ENCODE results near the gene GPR132. TPM values are rescaled to one million over a fixed set of nuclear protein-coding genes. Genes with fewer than 3 reads are reported as not detected.

The GPR132 gene
- total and polyA plus RNA-seq, 2 of the 8 experiments (the other 6 are each of a cell fraction or from before 2014, with no cell fraction given) = 0.11 TPM; not detected in 1

DNA sequence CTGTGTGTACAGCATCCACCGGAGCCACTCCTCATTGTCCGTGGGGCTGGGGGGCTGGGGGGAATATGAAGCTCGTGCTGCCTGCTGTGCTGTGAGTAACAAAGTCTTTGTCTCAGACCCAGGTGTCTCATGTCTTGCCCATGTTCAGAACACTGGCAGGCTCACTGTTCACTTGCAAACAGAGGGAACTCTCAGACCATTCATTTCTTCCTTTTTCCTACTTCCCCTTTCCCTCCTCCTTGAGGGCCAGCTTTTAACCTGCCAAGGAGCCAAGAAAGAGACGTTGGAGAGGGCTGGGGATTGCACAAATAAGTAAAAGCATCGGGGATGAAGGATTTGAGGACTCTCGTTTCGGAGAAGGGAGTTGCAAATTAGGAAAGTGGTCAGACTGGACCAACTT is 21.6 kb downstream of the GPR132 start (continued):
- TF ChIP-seq SIX5 (IDR thresholded peaks at IDR 0.05; ENCODE audit: low read depth, low read length) = no peak
- TF ChIP-seq SP2 (IDR thresholded peaks at IDR 0.05; ENCODE audit: low read length) = no peak
- no peak for TF ChIP-seq POLR2AphosphoS5 (IDR thresholded peaks at IDR 0.05; ENCODE audit: low read depth, low read length)
- TF ChIP-seq TAF7 (optimal IDR thresholded peaks at IDR 0.05; ENCODE audit: borderline replicate concordance, low read depth, low read length) = no peak

Data from H1 (cell line).